Right atrium auricular region (tissue), 2 donors: ENCODE results near the gene NECTIN4. TPM values are rescaled to one million over a fixed set of nuclear protein-coding genes. Genes with fewer than 3 reads are reported as not detected.

Experiments
- DNase-seq: peaks from one replicate; pipeline ENCODE4 v3.0.0-alpha.2; 2019; ENCODE audit warnings: low spot score
- H3K27ac ChIP-seq, 2 donors: fragments of 200-600 bp; sonication (generic); 1 replicate in 1 of 2; 2 replicates in 1 of 2; pipeline ENCODE4 v1.5.1; 2016 to 2019
- H3K27me3 ChIP-seq, 2 donors: fragments of 200-600 bp; sonication (generic); one replicate each; pipeline versions ENCODE4 v1.5.1 to v1.6.0; 2017 to 2019
- H3K36me3 ChIP-seq: fragments of 200-600 bp; sonication (generic); one replicate; pipeline ENCODE4 v1.5.1; 2016
- H3K4me1 ChIP-seq, 2 donors: fragments of 200-600 bp; sonication (generic); one replicate each; pipeline versions ENCODE4 v1.5.1 to v1.6.0; 2017 to 2019
- H3K4me3 ChIP-seq, 2 donors: fragments of 200-600 bp; sonication (generic); 1 replicate in 1 of 2; 2 replicates in 1 of 2; pipeline ENCODE4 v1.5.1; 2017 to 2019; ENCODE audit warnings: mild to moderate bottlenecking in 1 of 2, moderate library complexity in 1 of 2
- H3K9me3 ChIP-seq, 2 donors: fragments of 200-600 bp; sonication (generic); one replicate each; pipeline ENCODE4 v1.5.1; 2019
- CTCF ChIP-seq, 2 donors: fragments of 200-600 bp; sonication (generic); IDR thresholded peaks; one replicate each; pipeline ENCODE4 v1.5.1; 2019; ENCODE audit warnings: antibody characterized with exemption in 2 of 2
- total RNA-seq, 2 donors: library from RNA; depleted of rRNA; stranded (reverse); fragments of >200 nt; gene quantifications; one replicate each; pipeline ENCODE4 v1.1.0, GENCODE V29; 2016

NECTIN4 gene
- total RNA-seq, 2 donors from 2014 or later: 0.75 TPM; not detected in 1

GRCh38 chr1:161100556-161100955 is 11.2 kb upstream of the NECTIN4 start:
- no peak for DNase-seq

GRCh38 chr1:161099090-161099802 is 9.9 kb upstream of the NECTIN4 start:
- peak overlapping the region in 1 of 2 donors; percentile 66 for H3K4me3 ChIP-seq
- H3K4me1 ChIP-seq: peaks cover 0 to 23% of the 10 kb centered on the region in 2 donors
- no peaks in the 10 kb centered on the region for H3K9me3 ChIP-seq
- no peak for TF ChIP-seq CTCF (IDR thresholded peaks at IDR 0.05)
- peaks cover 24% of the 10 kb centered on the region for H3K36me3 ChIP-seq
- no peaks in the 10 kb centered on the region for H3K27me3 ChIP-seq
- DNase-seq: no peak
- no peak overlapping the region for H3K27ac ChIP-seq

More at GRCh38 chr1:161100556-161100955, 11.2 kb upstream of the NECTIN4 start:
- H3K27me3 ChIP-seq: no peaks in the 10 kb centered on the region
- peaks cover 24% of the 10 kb centered on the region for H3K36me3 ChIP-seq
- no peak for TF ChIP-seq CTCF (IDR thresholded peaks at IDR 0.05)
- peaks cover 0 to 23% of the 10 kb centered on the region in 2 donors for H3K4me1 ChIP-seq
- no peak overlapping the region for H3K4me3 ChIP-seq
- no peaks in the 10 kb centered on the region for H3K9me3 ChIP-seq
- no peak overlapping the region for H3K27ac ChIP-seq

GRCh38 chr1:161098210-161099068 is 9.1 kb upstream of the NECTIN4 start, which contains the start of gene KLHDC9:
KLHDC9 (plus strand) TSS chr1:161098361; CDS start chr1:161098536, 175 bp downstream.
- H3K27ac ChIP-seq: peak within 1 kb of the TSS; percentile 57 to 58
- no peaks in the 10 kb centered on the region for H3K27me3 ChIP-seq
- peak within 1 kb of the TSS; percentile 48 to 66 for H3K4me3 ChIP-seq
- no peak for TF ChIP-seq CTCF (IDR thresholded peaks at IDR 0.05)
- peaks cover 0 to 23% of the 10 kb centered on the region in 2 donors for H3K4me1 ChIP-seq
- H3K9me3 ChIP-seq: no peaks in the 10 kb centered on the region
- H3K36me3 ChIP-seq: peaks cover 24% of the 10 kb centered on the region
- DNase-seq: no peak

GRCh38 chr1:161096530-161096929 is 7.2 kb upstream of the NECTIN4 start:
- DNase-seq: peak; percentile 90
- Histone ChIP-seq H3K4me3 (no peak overlapping the region), H3K9me3 (no peaks in the 10 kb centered on the region), H3K36me3 (peaks cover 12% of the 10 kb centered on the region), H3K4me1 (peaks cover 0 to 23% of the 10 kb centered on the region in 2 donors), H3K27me3 (no peaks in the 10 kb centered on the region), H3K27ac (peak overlapping the region in 1 of 2 donors; percentile 57)
- no peak for TF ChIP-seq CTCF (IDR thresholded peaks at IDR 0.05)

GRCh38 chr1:161096015-161096414 is 6.7 kb upstream of the NECTIN4 start:
- DNase-seq: no peak
- Histone ChIP-seq H3K4me3 (no peak overlapping the region), H3K27me3 (no peaks in the 10 kb centered on the region), H3K9me3 (no peaks in the 10 kb centered on the region), H3K27ac (no peak overlapping the region), H3K36me3 (peaks cover 7% of the 10 kb centered on the region), H3K4me1 (peaks cover 0 to 23% of the 10 kb centered on the region in 2 donors)
- TF ChIP-seq CTCF (IDR thresholded peaks at IDR 0.05): no peak
